ENCODE data around the gene NPTX1. TPM values are rescaled to one million over a fixed set of nuclear protein-coding genes. Genes with fewer than 3 reads are reported as not detected.
A peak's percentile ranks its signal among the peaks of the same experiment; 100 is the strongest.

The NPTX1 gene
- total RNA-seq, 1 experiment from 2014 or later: not detected

DNA sequence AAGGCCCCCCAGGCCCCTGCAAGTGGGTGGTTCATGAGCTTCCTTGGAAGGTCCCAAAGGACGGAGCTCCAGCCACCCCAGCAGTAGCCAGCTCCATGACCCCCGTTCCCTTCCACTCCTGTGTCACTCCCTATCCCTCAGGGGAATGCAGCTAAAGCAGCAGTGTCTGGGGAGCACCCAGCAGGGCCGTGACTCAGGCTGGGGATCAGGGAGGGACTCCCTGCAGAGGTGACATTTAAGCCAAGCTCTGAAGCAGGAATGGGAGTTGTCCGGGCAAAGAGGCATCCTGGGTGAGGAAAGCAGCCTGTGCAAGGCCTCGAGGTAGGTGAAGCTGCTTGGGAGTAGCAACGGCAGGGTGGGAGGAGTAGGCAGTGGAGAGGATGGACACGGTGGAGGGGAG lies 11.1 kb upstream of the NPTX1 start:
- H3K4me1 ChIP-seq (ENCODE audit: low read length): peaks cover 25% of the 10 kb centered on the region
- H3K4me2 ChIP-seq (ENCODE audit: low read depth, low read length, poor library complexity, severe bottlenecking): no peak overlapping the region
- H3K9me2 ChIP-seq (replicated peaks; ENCODE audit: insufficient read depth, low read length): no peaks in the 10 kb centered on the region
- no peak overlapping the region for H3K9ac ChIP-seq (ENCODE audit: low read length)
- no peak for DNase-seq
- no peaks in the 10 kb centered on the region for H3K27me3 ChIP-seq (ENCODE audit: low read length)
- H4K20me1 ChIP-seq (ENCODE audit: insufficient read depth, low read depth, low read length): no peaks in the 10 kb centered on the region
- H3K9me3 ChIP-seq (ENCODE audit: low read length): no peaks in the 10 kb centered on the region
- H3K4me3 ChIP-seq (ENCODE audit: low read length): no peak overlapping the region
- H3K36me3 ChIP-seq (ENCODE audit: insufficient read depth, low read length): no peaks in the 10 kb centered on the region
- H3K79me2 ChIP-seq (ENCODE audit: low read length): no peaks in the 10 kb centered on the region
- H3K27ac ChIP-seq (ENCODE audit: low read length): no peak overlapping the region
- H2AFZ ChIP-seq (ENCODE audit: low read length): no peak overlapping the region

DNA sequence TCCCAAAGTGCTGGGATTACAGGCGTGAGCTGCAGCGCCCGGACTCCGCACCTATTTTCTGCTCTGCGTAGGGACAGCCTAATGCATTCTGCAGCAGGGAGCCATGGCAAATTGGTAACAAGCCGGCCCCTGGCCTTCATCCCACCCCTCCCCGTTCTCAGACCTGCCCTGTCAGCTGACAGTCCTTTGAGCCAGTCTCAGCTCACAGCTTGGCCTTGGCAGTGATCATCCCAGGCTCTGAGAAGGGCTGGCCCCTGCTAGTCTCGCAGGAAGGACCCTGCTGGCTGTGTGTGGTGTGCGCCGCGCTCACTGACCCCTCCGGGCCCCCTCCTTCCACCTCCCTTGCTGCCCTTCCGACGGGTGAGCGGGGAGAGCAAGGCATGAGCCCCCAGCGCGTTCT lies 10.3 kb upstream of the NPTX1 start:
- no peak for DNase-seq
- no peaks in the 10 kb centered on the region for H3K9me2 ChIP-seq (replicated peaks; ENCODE audit: insufficient read depth, low read length)
- no peak overlapping the region for H2AFZ ChIP-seq (ENCODE audit: low read length)
- H3K4me1 ChIP-seq (ENCODE audit: low read length): peaks cover 29% of the 10 kb centered on the region
- H4K20me1 ChIP-seq (ENCODE audit: insufficient read depth, low read depth, low read length): no peaks in the 10 kb centered on the region
- H3K79me2 ChIP-seq (ENCODE audit: low read length): no peaks in the 10 kb centered on the region
- H3K4me3 ChIP-seq (ENCODE audit: low read length): no peak overlapping the region
- no peak overlapping the region for H3K9ac ChIP-seq (ENCODE audit: low read length)
- no peaks in the 10 kb centered on the region for H3K9me3 ChIP-seq (ENCODE audit: low read length)
- peak overlapping the region; percentile 42 for H3K4me2 ChIP-seq (ENCODE audit: low read depth, low read length, poor library complexity, severe bottlenecking)
- no peaks in the 10 kb centered on the region for H3K27me3 ChIP-seq (ENCODE audit: low read length)
- H3K36me3 ChIP-seq (ENCODE audit: insufficient read depth, low read length): no peaks in the 10 kb centered on the region
- H3K27ac ChIP-seq (ENCODE audit: low read length): no peak overlapping the region

DNA sequence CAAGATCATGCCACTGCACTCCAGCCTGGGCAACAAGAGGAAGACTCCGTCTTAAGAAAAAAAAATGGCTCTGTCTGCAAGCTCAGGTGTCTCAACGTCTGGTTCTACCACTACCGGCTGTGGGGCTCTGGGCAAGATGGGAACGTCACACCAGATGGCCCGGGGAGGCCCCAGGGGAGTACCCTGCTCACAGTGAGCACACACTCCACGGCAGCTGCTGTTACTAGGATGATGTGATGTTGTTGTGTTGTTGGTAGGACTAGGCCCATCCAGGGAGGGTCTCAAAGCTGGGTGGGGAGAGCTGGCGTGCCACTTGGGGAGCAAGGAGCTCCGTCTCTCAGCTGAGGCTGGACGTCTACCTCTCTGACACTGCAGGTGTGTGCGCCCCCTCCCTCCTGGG lies 9.4 kb upstream of the NPTX1 start:
- no peaks in the 10 kb centered on the region for H3K27me3 ChIP-seq (ENCODE audit: low read length)
- H3K4me2 ChIP-seq (ENCODE audit: low read depth, low read length, poor library complexity, severe bottlenecking): peak overlapping the region; percentile 42
- H3K9me3 ChIP-seq (ENCODE audit: low read length): no peaks in the 10 kb centered on the region

GRCh38 chr17:80482555-80483308 lies 6.3 kb upstream of the NPTX1 start:
- Histone ChIP-seq H3K4me2 (ENCODE audit: low read depth, low read length, poor library complexity, severe bottlenecking) (no peak overlapping the region), H3K27me3 (ENCODE audit: low read length) (no peaks in the 10 kb centered on the region), H3K79me2 (ENCODE audit: low read length) (no peaks in the 10 kb centered on the region), H3K9me3 (ENCODE audit: low read length) (no peaks in the 10 kb centered on the region), H3K36me3 (ENCODE audit: insufficient read depth, low read length) (no peaks in the 10 kb centered on the region), H3K4me3 (ENCODE audit: low read length) (no peak overlapping the region), H3K9ac (ENCODE audit: low read length) (no peak overlapping the region), H3K27ac (ENCODE audit: low read length) (no peak overlapping the region), H3K4me1 (ENCODE audit: low read length) (peaks cover 36% of the 10 kb centered on the region), H4K20me1 (ENCODE audit: insufficient read depth, low read depth, low read length) (no peaks in the 10 kb centered on the region), H3K9me2 (replicated peaks; ENCODE audit: insufficient read depth, low read length) (no peaks in the 10 kb centered on the region), H2AFZ (ENCODE audit: low read length) (no peak overlapping the region)
- no peak for DNase-seq

More for the DNA sequence above, 9.4 kb upstream of the NPTX1 start:
- DNase-seq: peak; percentile 89
- Histone ChIP-seq H3K9ac (ENCODE audit: low read length) (no peak overlapping the region), H3K4me1 (ENCODE audit: low read length) (peaks cover 36% of the 10 kb centered on the region), H3K36me3 (ENCODE audit: insufficient read depth, low read length) (no peaks in the 10 kb centered on the region), H3K9me2 (replicated peaks; ENCODE audit: insufficient read depth, low read length) (no peaks in the 10 kb centered on the region), H4K20me1 (ENCODE audit: insufficient read depth, low read depth, low read length) (no peaks in the 10 kb centered on the region), H3K79me2 (ENCODE audit: low read length) (no peaks in the 10 kb centered on the region), H3K4me3 (ENCODE audit: low read length) (no peak overlapping the region; the same call in 1 of the 2 replicates), H3K27ac (ENCODE audit: low read length) (no peak overlapping the region; the same call in 1 of the 2 replicates), H2AFZ (ENCODE audit: low read length) (no peak overlapping the region; the same call in 1 of the 2 replicates)

- no peak overlapping the region for H3K9ac ChIP-seq (ENCODE audit: low read length)
- H3K4me2 ChIP-seq (ENCODE audit: low read depth, low read length, poor library complexity, severe bottlenecking): no peak overlapping the region
- no peak overlapping the region for H3K4me3 ChIP-seq (ENCODE audit: low read length)
- no peaks in the 10 kb centered on the region for H3K36me3 ChIP-seq (ENCODE audit: insufficient read depth, low read length)
- H2AFZ ChIP-seq (ENCODE audit: low read length): no peak overlapping the region
- no peaks in the 10 kb centered on the region for H3K79me2 ChIP-seq (ENCODE audit: low read length)
- no peak overlapping the region for H3K27ac ChIP-seq (ENCODE audit: low read length)
- no peak for DNase-seq
- no peaks in the 10 kb centered on the region for H3K9me3 ChIP-seq (ENCODE audit: low read length)
- H3K27me3 ChIP-seq (ENCODE audit: low read length): no peaks in the 10 kb centered on the region
- peaks cover 29% of the 10 kb centered on the region for H3K4me1 ChIP-seq (ENCODE audit: low read length)
- no peaks in the 10 kb centered on the region for H4K20me1 ChIP-seq (ENCODE audit: insufficient read depth, low read depth, low read length)
- no peaks in the 10 kb centered on the region for H3K9me2 ChIP-seq (replicated peaks; ENCODE audit: insufficient read depth, low read length)
Measured at GRCh38 chr17:80482058-80482318, 5.6 kb upstream of the NPTX1 start.

DNA sequence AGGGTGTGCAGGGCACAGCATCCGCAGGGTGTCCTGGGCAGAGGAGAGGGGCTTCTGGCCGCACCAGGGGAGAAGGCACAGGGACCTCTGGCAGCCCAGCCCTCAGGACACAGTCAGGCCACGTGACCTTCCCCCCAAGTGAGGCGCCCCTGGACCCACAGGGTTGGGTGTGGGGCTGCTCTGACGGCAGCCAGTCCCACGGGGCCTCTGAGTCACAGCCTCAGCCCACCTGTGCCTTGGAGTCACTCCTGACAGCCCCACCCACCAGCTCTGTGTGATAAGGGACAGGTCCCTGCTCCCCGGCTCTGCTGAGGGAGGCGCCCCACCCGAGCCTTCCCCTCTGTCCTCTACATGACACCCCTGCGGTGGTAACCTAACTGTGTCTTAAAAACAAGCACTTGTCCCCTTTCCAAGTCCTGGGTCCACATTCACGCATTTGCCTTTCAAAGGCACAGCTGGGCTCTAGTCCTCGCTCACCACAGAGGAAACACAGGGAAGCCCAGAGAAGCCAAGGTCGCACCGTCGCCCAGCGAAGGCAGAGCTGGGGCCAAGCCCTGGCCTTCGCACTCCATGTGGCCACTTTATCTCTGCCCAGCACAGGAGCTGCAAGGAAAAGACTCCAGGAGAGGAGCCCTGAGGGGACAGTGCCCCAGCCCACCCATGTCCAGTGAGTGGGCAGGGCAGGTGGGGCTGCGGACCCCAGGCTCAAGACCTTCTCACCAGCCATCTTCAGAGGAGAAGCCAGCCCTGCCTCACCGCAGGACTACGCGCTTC lies 5.1 kb upstream of the NPTX1 start:
- Histone ChIP-seq H3K9me2 (replicated peaks; ENCODE audit: insufficient read depth, low read length) (no peaks in the 10 kb centered on the region), H2AFZ (ENCODE audit: low read length) (no peak overlapping the region), H3K4me2 (ENCODE audit: low read depth, low read length, poor library complexity, severe bottlenecking) (no peak overlapping the region), H3K9me3 (ENCODE audit: low read length) (no peaks in the 10 kb centered on the region), H4K20me1 (ENCODE audit: insufficient read depth, low read depth, low read length) (no peaks in the 10 kb centered on the region), H3K79me2 (ENCODE audit: low read length) (no peaks in the 10 kb centered on the region), H3K9ac (ENCODE audit: low read length) (no peak overlapping the region), H3K4me3 (ENCODE audit: low read length) (no peak overlapping the region), H3K27me3 (ENCODE audit: low read length) (no peaks in the 10 kb centered on the region), H3K4me1 (ENCODE audit: low read length) (peaks cover 24% of the 10 kb centered on the region), H3K36me3 (ENCODE audit: insufficient read depth, low read length) (no peaks in the 10 kb centered on the region), H3K27ac (ENCODE audit: low read length) (no peak overlapping the region)
- DNase-seq: no peak

DNA sequence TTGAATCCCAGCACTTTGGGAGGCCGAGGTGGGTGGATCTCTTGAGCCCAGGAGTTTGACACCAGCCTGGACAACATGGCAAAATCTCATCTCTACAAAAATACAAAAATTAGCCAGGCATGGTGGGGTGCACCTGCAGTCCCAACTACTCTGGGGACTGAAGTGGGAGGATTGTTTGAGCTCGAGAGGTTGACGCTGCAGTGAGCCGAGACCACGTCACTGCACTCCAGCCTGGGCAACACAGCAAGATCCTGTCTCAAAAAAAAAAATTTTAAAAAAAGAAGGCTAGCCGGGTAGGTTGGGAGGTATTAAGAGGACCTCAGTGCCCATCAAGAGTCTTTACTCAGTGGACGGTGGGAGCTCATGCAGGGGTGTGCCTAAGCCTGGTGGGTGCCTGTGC lies 3.8 kb upstream of the NPTX1 start:
- Histone ChIP-seq H3K4me1 (ENCODE audit: low read length) (peaks cover 12% of the 10 kb centered on the region), H3K9me3 (ENCODE audit: low read length) (no peaks in the 10 kb centered on the region), H3K9ac (ENCODE audit: low read length) (no peak overlapping the region), H2AFZ (ENCODE audit: low read length) (no peak overlapping the region), H3K27ac (ENCODE audit: low read length) (no peak overlapping the region), H3K9me2 (replicated peaks; ENCODE audit: insufficient read depth, low read length) (no peaks in the 10 kb centered on the region), H3K27me3 (ENCODE audit: low read length) (no peaks in the 10 kb centered on the region), H3K4me2 (ENCODE audit: low read depth, low read length, poor library complexity, severe bottlenecking) (no peak overlapping the region), H3K79me2 (ENCODE audit: low read length) (no peaks in the 10 kb centered on the region), H4K20me1 (ENCODE audit: insufficient read depth, low read depth, low read length) (no peaks in the 10 kb centered on the region), H3K4me3 (ENCODE audit: low read length) (no peak overlapping the region), H3K36me3 (ENCODE audit: insufficient read depth, low read length) (no peaks in the 10 kb centered on the region)
- DNase-seq: no peak

- DNase-seq: no peak
- H3K4me3 ChIP-seq (ENCODE audit: low read length): no peak overlapping the region
- H2AFZ ChIP-seq (ENCODE audit: low read length): no peak overlapping the region
- H3K9ac ChIP-seq (ENCODE audit: low read length): no peak overlapping the region
- no peak overlapping the region for H3K27ac ChIP-seq (ENCODE audit: low read length)
- H4K20me1 ChIP-seq (ENCODE audit: insufficient read depth, low read depth, low read length): no peaks in the 10 kb centered on the region
- H3K79me2 ChIP-seq (ENCODE audit: low read length): no peaks in the 10 kb centered on the region
- H3K9me3 ChIP-seq (ENCODE audit: low read length): no peaks in the 10 kb centered on the region
- no peaks in the 10 kb centered on the region for H3K9me2 ChIP-seq (replicated peaks; ENCODE audit: insufficient read depth, low read length)
- no peak overlapping the region for H3K4me2 ChIP-seq (ENCODE audit: low read depth, low read length, poor library complexity, severe bottlenecking)
- no peaks in the 10 kb centered on the region for H3K36me3 ChIP-seq (ENCODE audit: insufficient read depth, low read length)
- H3K4me1 ChIP-seq (ENCODE audit: low read length): peaks cover 21% of the 10 kb centered on the region
- no peaks in the 10 kb centered on the region for H3K27me3 ChIP-seq (ENCODE audit: low read length)
Measured at GRCh38 chr17:80479246-80479566, 2.8 kb upstream of the NPTX1 start.
